Karpas-422 (cell line): Measurements from ENCODE around the gene SNUPN. TPM values are rescaled to one million over a fixed set of nuclear protein-coding genes. Genes with fewer than 3 reads are reported as not detected.

Source experiments
- DNase-seq: peaks from one replicate; pipeline ENCODE4 v3.0.0-alpha.2; 2015
- H2AFZ ChIP-seq: fragments of 200-600 bp; sonication (generic); 2 replicates; pipeline ENCODE4 v1.6.1; 2014; ENCODE audit warnings: antibody characterized with exemption, low read length, mixed read lengths
- H3K27ac ChIP-seq: fragments of 200-600 bp; sonication (generic); 2 replicates; pipeline ENCODE4 v1.5.1; 2014; ENCODE audit warnings: mild to moderate bottlenecking, low read length, moderate library complexity
- H3K27me3 ChIP-seq: fragments of 200-600 bp; sonication (generic); 2 replicates; pipeline ENCODE4 v1.6.1; 2014; ENCODE audit warnings: low read length, mixed read lengths
- H3K36me3 ChIP-seq: fragments of 200-600 bp; sonication (generic); 2 replicates; pipeline ENCODE4 v1.6.1; 2014; ENCODE audit warnings: low read length, mixed read lengths; ENCODE audit not compliant: insufficient read depth
- H3K4me1 ChIP-seq: fragments of 200-600 bp; sonication (generic); 2 replicates; pipeline ENCODE4 v1.6.1; 2014; ENCODE audit warnings: mild to moderate bottlenecking, low read length, mixed read lengths
- H3K4me2 ChIP-seq: fragments of 200-600 bp; sonication (generic); 2 replicates; pipeline ENCODE4 v1.6.1; 2014; ENCODE audit warnings: low read length, low read depth, mild to moderate bottlenecking; ENCODE audit not compliant: poor library complexity, severe bottlenecking
- H3K4me3 ChIP-seq: fragments of 200-600 bp; sonication (generic); 2 replicates; pipeline ENCODE4 v1.5.1; 2014; ENCODE audit warnings: mild to moderate bottlenecking, antibody characterized with exemption, low read length, mixed read lengths
- H3K79me2 ChIP-seq: fragments of 200-600 bp; sonication (generic); 2 replicates; pipeline ENCODE4 v1.6.1; 2014; ENCODE audit warnings: mild to moderate bottlenecking, low read length, mixed read lengths
- H3K9ac ChIP-seq: fragments of 200-600 bp; sonication (generic); 2 replicates; pipeline ENCODE4 v1.6.0; 2014; ENCODE audit warnings: low read length
- H3K9me2 ChIP-seq: fragments of 200-600 bp; sonication (generic), shearing (Covaris generic); replicated peaks from 2 replicates; pipeline ENCODE4 v1.6.0; 2014; ENCODE audit warnings: mild to moderate bottlenecking, low read length, moderate library complexity; ENCODE audit not compliant: insufficient read depth
- H3K9me3 ChIP-seq: fragments of 300-700, 200-600 bp; sonication (generic); 2 replicates; pipeline ENCODE4 v1.6.1; 2014; ENCODE audit warnings: low read length, mixed read lengths
- H4K20me1 ChIP-seq: fragments of 200-600 bp; sonication (generic); 2 replicates; pipeline ENCODE4 v1.6.1; 2014; ENCODE audit warnings: mild to moderate bottlenecking, antibody characterized with exemption, low read length, low read depth; ENCODE audit not compliant: insufficient read depth
- total RNA-seq: library from RNA; depleted of rRNA; stranded (reverse); fragments of >200 nt; shearing (Covaris generic); gene quantifications from 2 replicates; pipeline ENCODE4 v1.2.3, GENCODE V29; 2014; ENCODE audit warnings: low replicate concordance; rRNA removed

The SNUPN gene
- total RNA-seq: 18.9 and 33.9 TPM in 2 replicates

GRCh38 chr15:75625542-75626347 is at the start of gene SNUPN:
SNUPN (minus strand) TSS chr15:75625725; CDS start chr15:75621051, 4,674 bp downstream.
- Histone ChIP-seq H3K36me3 (peaks cover 3% of the 10 kb centered on the region; the same call in 1 of the 2 replicates), H3K9me2 (no peaks in the 10 kb centered on the region), H3K27me3 (no peaks in the 10 kb centered on the region), H2AFZ (peak within 1 kb of the TSS; percentile 99), H3K9me3 (no peaks in the 10 kb centered on the region), H3K79me2 (peaks cover 14% of the 10 kb centered on the region; the same call in 1 of the 2 replicates), H3K4me2 (peak within 1 kb of the TSS; percentile 80), H3K27ac (peak within 1 kb of the TSS; percentile 94), H3K4me3 (peak within 1 kb of the TSS; percentile 100), H3K9ac (peak within 1 kb of the TSS; percentile 100), H3K4me1 (peaks cover 10% of the 10 kb centered on the region; the same call in 1 of the 2 replicates), H4K20me1 (no peaks in the 10 kb centered on the region)
- peak; percentile 98 for DNase-seq

GRCh38 chr15:75674366-75674765 is 48.8 kb upstream of the SNUPN start:
- Histone ChIP-seq H3K4me3 (peak overlapping the region; percentile 66; the same call in 1 of the 2 replicates), H3K9ac (peak overlapping the region; percentile 80), H3K36me3 (no peaks in the 10 kb centered on the region), H3K27me3 (no peaks in the 10 kb centered on the region), H3K79me2 (no peaks in the 10 kb centered on the region), H4K20me1 (no peaks in the 10 kb centered on the region), H3K27ac (peak overlapping the region; percentile 94), H3K9me3 (no peaks in the 10 kb centered on the region), H3K4me2 (peak overlapping the region; percentile 95), H3K4me1 (peaks cover 82% of the 10 kb centered on the region), H3K9me2 (no peaks in the 10 kb centered on the region), H2AFZ (0 out of 2 replicates have a peak overlapping the region, but pooled peaks have one; percentile 6)
- no peak for DNase-seq

GRCh38 chr15:75673426-75674235 is 48.1 kb upstream of the SNUPN start:
- H3K27ac ChIP-seq: peak overlapping the region; percentile 94
- peaks cover 78% of the 10 kb centered on the region for H3K4me1 ChIP-seq
- no peaks in the 10 kb centered on the region for H4K20me1 ChIP-seq
- peak overlapping the region; percentile 95 for H3K4me2 ChIP-seq
- peak; percentile 98 for DNase-seq
- peak overlapping the region; percentile 80 for H3K9ac ChIP-seq
- no peaks in the 10 kb centered on the region for H3K9me2 ChIP-seq
- no peaks in the 10 kb centered on the region for H3K27me3 ChIP-seq
- H3K36me3 ChIP-seq: no peaks in the 10 kb centered on the region
- 0 out of 2 replicates have a peak overlapping the region, but pooled peaks have one; percentile 6 for H2AFZ ChIP-seq
- no peaks in the 10 kb centered on the region for H3K79me2 ChIP-seq
- no peaks in the 10 kb centered on the region for H3K9me3 ChIP-seq
- peak overlapping the region; percentile 66 for H3K4me3 ChIP-seq

- H3K4me3 ChIP-seq: peak overlapping the region; percentile 66
- H3K4me1 ChIP-seq: peaks cover 70% of the 10 kb centered on the region
- H3K4me2 ChIP-seq: peak overlapping the region; percentile 95
- no peaks in the 10 kb centered on the region for H3K9me3 ChIP-seq
- H3K79me2 ChIP-seq: no peaks in the 10 kb centered on the region
- peak; percentile 86 for DNase-seq
- peak overlapping the region; percentile 80 for H3K9ac ChIP-seq
- peak overlapping the region; percentile 94 for H3K27ac ChIP-seq
- peak overlapping the region; percentile 68; the same call in 1 of the 2 replicates for H2AFZ ChIP-seq
- H4K20me1 ChIP-seq: no peaks in the 10 kb centered on the region
- no peaks in the 10 kb centered on the region for H3K27me3 ChIP-seq
- no peaks in the 10 kb centered on the region for H3K9me2 ChIP-seq
- no peaks in the 10 kb centered on the region for H3K36me3 ChIP-seq
Observed at GRCh38 chr15:75672646-75673425, 47.3 kb upstream of the SNUPN start.

GRCh38 chr15:75671730-75672602 is 46.4 kb upstream of the SNUPN start:
- Histone ChIP-seq H3K4me2 (peak overlapping the region; percentile 95), H3K36me3 (no peaks in the 10 kb centered on the region), H3K4me1 (peaks cover 65% of the 10 kb centered on the region), H3K27ac (peak overlapping the region; percentile 94), H4K20me1 (no peaks in the 10 kb centered on the region), H3K9me2 (no peaks in the 10 kb centered on the region), H3K27me3 (no peaks in the 10 kb centered on the region), H2AFZ (peak overlapping the region; percentile 68; the same call in 1 of the 2 replicates), H3K9me3 (no peaks in the 10 kb centered on the region), H3K9ac (peak overlapping the region; percentile 80), H3K79me2 (no peaks in the 10 kb centered on the region), H3K4me3 (peak overlapping the region; percentile 66)
- DNase-seq: peak; percentile 76

GRCh38 chr15:75669879-75670212 is 44.3 kb upstream of the SNUPN start:
- peaks cover 59% of the 10 kb centered on the region for H3K4me1 ChIP-seq
- H3K4me3 ChIP-seq: no peak overlapping the region
- no peaks in the 10 kb centered on the region for H3K79me2 ChIP-seq
- H3K9me2 ChIP-seq: no peaks in the 10 kb centered on the region
- H3K9me3 ChIP-seq: no peaks in the 10 kb centered on the region
- no peak overlapping the region for H3K27ac ChIP-seq
- no peaks in the 10 kb centered on the region for H3K27me3 ChIP-seq
- no peaks in the 10 kb centered on the region for H4K20me1 ChIP-seq
- H3K9ac ChIP-seq: no peak overlapping the region
- no peak overlapping the region for H3K4me2 ChIP-seq
- H3K36me3 ChIP-seq: no peaks in the 10 kb centered on the region
- H2AFZ ChIP-seq: no peak overlapping the region
- no peak for DNase-seq

- H2AFZ ChIP-seq: no peak overlapping the region
- H3K27me3 ChIP-seq: no peaks in the 10 kb centered on the region
- H3K79me2 ChIP-seq: no peaks in the 10 kb centered on the region
- H4K20me1 ChIP-seq: no peaks in the 10 kb centered on the region
- no peak overlapping the region for H3K9ac ChIP-seq
- H3K27ac ChIP-seq: no peak overlapping the region
- H3K9me3 ChIP-seq: no peaks in the 10 kb centered on the region
- H3K4me1 ChIP-seq: peaks cover 54% of the 10 kb centered on the region
- H3K4me3 ChIP-seq: no peak overlapping the region
- no peak for DNase-seq
- no peaks in the 10 kb centered on the region for H3K36me3 ChIP-seq
- no peak overlapping the region for H3K4me2 ChIP-seq
- no peaks in the 10 kb centered on the region for H3K9me2 ChIP-seq
Observed at GRCh38 chr15:75669191-75669878, 43.8 kb upstream of the SNUPN start.
